Activated effector memory CD4-positive, alpha-beta T cell treated with Interleukin-2 at 50 U/mL for 16 hours (primary cell): ENCODE data around the gene CABCOCO1.

ENCODE experiments used
- DNase-seq: peaks from one replicate; pipeline ENCODE4 v3.0.0-alpha.2; 2020

Gene CABCOCO1

DNA sequence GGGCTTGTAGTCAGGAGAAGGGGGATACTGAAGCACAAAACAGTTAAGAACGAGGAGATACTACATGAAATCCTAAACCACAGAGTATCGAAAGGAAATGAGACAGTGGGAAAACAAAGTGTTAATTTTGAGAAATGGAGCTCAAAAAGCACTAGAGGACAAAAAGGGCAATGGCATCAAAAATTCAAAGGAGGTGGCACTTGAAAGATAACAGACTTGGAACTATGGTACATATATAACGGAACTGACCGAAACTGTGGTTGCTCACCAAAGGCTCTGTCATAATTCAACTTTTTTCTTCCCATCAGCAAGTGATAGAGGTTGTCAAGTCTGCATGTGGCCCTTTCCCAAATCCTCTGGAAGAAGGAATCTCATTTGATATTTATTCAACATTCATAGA, 97.0 kb downstream of the CABCOCO1 start:
- DNase-seq: no peak

DNA sequence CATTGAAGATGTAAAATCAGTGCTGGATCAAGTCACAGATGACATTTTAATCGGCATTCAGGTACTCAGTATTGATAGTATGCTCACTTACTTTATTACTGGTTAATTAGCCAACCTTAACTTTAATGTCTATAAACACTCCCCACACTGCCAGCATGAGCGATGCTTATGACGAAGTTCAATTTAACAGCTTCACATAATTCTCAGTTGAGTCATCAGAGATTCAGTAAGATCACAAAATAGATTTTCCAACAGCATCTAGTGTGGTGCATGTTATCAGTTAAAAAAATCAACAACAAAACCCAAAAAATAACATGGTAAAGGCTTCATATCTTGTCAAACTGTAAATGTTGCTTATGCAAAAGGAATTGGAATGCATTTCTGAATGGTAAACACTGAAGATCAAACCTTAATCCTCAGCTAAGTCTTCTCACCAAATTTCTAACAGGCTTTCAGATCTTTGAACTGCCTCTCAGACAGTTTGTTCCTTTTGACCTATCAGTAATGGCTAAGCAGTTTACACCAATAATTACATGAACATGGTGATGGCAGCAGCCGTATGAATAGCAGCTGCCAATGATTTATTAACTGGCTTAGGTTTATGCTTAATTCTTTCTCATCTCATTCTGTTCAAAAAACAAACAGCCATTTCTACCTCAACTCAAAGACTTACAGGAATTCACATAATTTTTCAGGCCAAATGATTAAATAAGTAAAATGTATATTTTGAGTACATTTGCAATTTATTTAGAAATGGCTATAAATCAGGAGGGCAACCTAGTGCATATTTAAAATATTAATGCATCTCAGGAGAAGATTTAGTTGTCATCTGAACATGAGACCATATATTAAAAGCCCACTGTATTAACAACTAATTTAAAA, 98.5 kb downstream of the CABCOCO1 start:
- no peak for DNase-seq

DNA sequence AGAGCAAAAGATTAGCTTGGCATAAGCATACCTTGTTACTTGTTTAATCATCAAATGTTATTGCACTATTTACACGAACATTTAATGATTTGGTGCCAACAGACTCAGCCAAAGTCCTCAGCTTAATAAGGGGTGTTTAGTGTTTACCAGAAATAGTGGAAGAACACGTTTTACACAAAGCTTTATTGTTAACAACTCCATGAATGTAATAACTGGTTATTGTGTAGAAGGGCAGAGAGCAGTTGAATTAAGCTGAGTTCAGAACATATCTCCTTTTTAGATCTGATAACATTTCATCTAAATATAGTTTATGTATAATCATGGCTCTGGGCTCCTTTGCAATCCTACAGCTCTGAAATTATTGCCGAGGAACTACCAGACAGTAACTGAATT, 99.1 kb downstream of the CABCOCO1 start:
- no peak for DNase-seq

DNA sequence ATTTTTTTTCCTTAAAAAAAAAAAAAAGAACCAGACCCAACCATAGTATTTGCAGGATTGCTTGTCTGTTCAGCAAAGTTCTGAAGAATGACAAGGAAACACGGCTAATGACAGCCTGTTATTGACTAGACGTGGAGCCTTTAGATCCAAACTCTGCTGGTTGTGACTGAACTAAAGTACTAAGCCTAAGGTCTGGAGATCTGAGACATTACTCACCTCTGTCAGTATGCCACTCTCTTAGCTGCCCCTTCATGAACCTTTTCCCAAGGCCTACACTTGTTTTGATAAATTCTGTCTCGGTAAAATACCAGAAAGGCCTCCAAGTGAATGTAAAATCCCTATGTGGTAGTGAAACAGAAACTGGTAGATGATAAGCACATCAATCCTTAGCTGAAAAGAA, 101.0 kb downstream of the CABCOCO1 start:
- DNase-seq: no peak

DNA sequence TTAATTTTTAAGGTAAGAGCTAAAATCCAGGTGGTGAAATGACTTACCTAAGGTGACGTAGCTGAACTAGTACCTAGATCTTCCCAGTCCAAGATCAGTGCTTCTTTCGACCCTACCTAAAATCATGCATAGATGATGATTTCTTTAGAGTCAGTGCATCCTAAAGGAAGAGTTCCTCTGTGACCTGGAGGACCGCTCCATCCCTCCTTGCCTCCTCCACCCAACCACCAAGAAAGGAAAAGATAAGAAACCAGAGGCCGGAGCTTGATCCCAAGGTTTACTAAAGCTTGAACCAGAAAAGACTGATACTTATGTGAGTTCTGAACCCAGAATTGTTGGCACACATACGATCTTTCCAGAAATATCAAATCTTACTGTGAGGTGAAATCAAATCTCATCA, 101.8 kb downstream of the CABCOCO1 start:
- no peak for DNase-seq

DNA sequence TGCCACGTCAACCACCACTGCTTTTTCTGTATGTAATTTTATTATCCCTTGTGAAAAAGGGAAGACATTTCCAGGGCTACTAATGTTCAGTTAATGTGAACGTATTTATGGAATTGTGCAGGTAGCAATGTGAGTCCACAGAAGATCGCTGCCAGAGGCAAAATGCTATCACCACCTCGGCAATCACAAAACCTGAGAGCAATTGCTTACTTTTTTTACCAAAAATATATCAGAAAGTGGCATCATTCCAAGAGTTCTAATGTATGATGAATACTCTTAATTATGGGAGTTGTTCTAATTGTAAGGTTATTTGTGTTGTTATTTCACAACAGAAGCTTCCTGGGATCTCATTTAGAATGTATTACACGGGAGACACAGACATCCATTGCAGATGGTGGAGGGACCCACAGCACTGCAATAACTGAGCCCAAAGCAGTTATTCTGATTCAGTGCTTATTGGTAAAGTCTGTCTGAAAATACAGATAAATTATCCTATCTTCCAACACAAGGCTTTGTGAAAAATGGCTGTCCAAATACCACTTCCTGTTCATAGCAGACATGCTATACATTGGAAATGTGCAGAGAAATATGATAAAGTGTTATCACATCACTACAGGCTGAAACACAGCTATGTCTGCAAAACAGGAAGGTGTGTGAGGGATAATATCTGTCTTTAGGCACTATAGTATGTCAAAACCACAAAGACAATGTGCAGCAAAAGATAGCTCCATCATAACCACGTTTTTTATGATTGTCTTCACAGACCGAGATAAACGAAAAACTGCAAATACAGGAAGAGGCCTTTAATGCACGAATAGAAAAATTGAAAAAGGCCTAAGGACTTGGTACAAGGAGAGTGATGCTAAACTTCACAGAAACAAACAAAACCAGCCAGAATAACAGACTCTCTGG, 102.7 kb downstream of the CABCOCO1 start:
- DNase-seq: no peak

DNA sequence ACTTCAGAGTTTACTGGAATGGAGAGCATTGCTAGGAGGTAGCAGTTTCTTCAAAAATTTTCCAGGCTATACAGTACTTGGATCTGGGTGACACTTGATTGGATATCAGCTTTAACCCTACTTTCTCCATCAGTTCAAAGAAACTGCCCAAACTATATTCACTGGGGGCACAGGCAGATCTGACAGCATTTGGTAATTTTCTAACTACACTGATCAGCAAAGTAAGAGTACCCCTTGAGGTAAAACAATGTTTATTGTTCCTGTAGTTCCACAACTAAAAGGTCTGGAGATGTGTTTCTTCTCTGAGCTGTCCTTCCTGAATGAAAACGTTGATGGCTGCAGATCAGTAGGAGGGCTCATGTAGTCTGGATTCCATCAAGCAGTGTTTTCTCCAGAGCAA, 104.2 kb downstream of the CABCOCO1 start:
- no peak for DNase-seq

DNA sequence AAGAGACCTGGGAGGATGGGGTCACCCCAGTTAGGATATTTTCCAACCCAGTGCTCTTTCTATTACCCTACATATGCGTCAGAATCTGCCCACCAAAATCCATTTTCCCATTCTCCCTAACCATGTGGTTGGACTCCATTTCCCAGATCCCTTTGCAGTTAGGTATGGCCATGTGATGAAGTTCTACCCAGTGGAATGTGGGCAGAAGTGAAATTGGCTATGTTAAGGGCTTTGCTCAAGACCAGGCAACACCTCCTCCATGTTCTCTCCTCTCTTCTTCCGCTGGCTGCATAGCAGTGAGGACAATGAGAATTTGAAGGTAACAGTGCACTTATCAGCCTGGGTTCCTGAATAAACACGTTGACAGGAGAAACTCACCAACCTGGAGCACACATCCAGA, 111.3 kb downstream of the CABCOCO1 start:
- no peak for DNase-seq

DNA sequence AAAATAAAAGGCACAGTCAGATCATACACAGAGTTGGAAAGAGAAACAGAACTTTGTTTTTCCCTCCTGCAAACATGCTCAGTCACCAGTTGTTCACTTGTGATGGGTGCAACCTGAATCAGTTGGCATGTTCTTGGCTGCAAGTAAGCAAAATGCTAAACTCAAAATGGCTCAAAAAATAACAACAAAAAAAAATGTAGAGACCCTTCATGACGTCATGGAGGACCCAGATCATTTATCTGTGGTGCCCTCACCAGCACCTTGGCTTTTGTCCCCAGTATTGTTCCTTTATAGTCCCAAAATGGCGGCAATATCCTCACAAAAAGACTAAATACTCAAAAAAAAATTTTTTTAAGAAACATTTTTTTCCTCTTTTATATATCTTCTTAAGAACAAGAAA, 112.4 kb downstream of the CABCOCO1 start:
- no peak for DNase-seq

DNA sequence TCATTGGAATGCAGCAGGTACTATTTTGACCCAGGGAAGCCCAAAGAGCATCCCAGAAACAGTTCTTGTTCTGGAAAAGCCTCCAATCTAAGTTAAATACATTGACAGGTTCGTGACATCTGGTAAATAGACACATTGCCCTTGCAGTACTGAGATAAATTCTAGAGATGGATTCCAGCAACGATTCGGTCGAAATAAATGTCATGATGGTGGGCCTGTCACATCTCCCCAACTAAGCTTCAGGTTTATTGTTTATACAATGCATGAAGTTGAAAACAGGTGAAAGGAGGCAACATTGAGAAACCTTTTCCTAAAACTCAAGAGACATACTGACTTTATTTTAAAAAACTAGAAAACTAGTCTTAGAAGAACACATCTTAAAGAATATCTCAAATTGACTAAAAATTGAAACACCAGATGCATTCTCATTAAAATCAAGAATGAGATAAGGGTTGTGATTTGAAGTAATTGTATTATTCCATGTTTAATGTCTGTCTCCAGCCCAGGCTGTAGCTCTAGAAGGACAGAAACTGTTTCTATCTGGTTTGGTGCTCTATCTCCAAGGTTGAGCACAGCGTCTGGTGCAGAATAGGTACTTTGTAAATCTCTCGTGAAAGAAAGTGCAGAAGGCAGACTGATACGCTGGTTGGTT, 114.0 kb downstream of the CABCOCO1 start:
- DNase-seq: no peak

DNA sequence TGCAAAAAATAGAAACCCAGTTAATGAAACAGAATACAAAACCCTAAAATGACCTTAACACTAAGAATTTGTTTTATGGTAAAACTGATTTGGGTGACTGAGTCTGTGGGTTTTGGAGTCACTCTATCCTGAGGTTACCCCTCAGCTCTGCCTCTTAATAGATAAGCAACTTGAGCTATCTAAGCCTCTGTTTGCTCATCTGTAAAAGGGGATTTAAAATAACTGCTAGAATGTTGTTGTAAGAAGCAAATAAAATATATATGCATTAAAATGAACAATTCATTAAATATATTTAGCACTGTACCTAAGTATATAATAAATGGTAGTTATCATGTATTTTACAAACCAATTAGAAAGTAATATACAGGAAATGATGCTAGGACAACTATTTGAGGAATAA, 115.4 kb downstream of the CABCOCO1 start:
- DNase-seq: no peak

DNA sequence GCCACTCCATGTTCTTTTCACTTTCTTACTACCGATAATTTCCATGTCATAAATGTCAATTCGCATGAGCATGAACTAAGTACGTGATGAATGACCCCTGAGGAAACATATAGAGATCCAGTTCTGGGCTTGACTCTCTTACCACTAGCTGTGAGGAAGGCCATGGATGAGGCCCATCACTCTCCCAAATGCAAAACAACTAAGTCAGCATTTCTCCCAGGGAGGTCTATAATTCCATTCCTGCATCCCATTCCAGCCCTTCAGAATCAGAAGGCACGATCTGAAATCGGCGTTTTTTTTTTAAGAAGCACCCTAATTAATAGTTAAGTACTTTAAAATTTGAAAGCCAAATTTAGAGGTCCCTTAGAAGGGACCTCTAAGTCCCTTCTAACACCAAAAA, 116.5 kb downstream of the CABCOCO1 start:
- no peak for DNase-seq

DNA sequence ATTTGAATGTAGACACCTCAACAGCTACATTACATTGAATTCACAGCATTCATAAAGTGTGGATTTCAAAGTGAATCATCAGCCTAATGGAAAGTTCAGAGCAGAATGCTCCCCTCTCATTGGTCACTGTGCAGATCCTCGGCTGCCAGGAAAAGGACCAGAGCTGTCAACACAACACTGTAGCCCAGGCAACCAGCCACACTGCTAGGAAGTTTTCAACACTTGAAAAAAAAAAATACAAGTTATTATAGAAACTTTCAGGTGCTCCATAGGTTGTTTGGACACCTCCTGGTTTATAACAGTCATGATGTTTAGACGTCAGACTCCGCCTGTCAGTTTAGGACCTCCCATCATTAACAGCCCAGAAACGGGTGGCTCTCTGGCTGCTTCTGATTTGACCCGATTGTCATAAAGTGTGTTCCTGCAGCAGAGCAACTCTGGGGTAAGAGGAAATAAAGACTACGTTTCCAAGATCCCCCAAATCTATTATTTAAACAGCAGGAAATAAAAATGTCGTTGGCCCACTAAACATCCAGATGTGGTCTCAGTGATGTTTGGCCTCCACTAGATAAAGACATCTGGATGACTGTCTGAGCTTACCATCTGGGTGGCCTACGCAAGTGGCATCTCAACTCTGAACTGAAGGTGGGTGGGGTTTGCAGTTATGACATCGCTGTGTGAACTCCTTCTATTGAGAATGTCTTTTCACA, 117.4 kb downstream of the CABCOCO1 start:
- DNase-seq: no peak

DNA sequence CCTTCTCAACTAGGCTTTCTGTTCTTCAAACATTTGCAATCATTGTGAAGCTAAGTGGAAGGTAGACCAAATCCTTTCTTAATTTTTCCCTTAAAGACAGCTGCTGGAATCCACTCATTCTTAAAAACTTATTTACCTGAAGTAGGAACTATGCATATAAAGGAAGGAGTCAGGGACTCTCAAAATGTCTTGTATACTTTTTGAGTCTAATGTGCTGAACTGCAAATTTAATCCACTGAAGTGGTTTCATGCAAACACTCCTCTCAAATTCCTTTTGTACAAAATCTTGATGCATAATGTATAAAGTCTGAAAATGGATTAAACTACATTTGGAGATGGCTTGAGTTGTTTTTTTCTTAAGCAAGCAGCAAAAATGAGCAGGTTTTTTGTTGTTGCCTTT, 118.0 kb downstream of the CABCOCO1 start:
- no peak for DNase-seq

DNA sequence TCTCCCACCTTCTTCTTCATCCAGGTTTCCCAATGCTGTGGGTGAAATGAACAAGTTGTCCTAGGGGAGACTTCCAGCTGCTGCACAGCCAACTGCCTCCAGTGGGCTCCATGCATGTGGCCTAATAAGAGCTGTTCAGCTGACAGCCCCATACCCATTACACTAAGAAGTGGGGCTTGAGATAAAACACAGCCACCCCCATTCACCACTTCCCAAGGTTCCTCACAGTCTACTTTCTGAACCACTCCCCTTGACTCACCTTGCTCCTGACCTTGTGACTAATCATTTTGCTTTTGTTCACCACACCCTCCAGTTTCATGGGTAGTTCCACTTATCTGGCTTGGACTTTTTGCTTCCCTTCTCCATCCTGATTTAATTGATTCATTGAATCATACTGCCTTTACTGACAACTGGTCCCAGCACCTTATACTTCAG, 119.3 kb downstream of the CABCOCO1 start:
- no peak for DNase-seq

DNA sequence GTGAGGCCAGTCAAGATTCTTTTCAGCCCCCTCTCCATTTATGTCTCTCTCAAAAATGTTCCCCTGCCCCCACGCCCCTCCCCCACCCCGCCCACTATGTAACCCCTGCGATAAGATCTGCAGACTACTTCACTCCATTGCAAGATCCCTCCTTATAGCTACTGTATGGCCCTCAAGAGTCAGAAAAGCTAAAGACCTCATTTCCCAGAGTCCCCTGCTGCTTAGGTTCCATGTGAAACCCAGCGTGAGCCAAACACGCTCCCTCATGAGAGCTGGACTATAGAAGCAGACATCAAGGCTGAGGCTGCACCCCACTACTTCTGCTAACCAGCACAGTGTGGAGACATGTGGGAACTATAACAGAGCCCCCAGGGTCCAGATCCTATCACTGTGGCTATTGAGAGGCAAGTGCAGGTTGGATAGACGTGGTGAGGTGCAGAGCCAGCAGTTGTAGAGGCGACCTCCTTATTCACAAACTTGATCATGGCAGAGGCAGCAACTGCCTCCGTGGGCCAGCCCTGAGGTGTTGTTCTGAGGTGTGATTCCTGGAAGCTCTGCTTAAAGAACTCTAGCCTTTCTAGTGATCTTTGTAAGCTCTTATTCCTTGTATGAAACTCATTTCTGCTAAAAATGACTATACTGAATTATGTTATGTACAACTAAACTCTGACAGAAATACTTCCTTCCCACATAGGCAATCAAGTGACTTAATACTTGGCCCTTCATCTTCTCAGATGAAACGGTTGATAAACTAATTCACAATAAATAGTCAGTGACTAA, 121.8 kb downstream of the CABCOCO1 start:
- DNase-seq: no peak

DNA sequence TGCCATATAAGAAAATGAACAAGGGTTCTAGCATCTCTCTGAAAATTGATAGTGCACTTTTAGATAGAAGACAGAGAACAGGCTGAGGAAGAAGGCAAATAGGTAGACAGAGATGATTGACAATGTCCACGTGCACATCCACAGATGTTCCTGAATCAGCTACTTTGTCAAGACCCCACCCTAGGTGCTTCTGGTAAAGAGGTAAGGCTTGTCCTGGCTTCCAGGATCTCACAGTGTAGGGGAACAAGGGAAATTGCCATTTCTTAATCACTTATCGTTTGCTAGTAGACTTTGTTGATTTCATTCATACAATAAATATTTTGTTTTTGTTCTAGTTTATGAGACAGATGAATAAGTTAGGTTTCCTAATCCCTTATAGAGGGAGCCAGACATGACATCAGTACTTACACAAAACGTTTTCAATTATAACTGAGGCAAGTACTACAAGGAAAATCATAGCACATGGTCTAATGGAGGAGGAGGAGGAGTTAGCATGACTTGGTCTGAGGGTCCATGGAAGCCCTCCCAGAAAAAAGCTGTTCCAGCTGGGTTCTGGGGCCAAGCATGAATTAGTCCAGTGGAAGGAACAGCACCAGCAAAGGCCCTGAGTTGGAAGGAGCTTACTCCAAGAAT, 122.9 kb downstream of the CABCOCO1 start:
- DNase-seq: no peak

DNA sequence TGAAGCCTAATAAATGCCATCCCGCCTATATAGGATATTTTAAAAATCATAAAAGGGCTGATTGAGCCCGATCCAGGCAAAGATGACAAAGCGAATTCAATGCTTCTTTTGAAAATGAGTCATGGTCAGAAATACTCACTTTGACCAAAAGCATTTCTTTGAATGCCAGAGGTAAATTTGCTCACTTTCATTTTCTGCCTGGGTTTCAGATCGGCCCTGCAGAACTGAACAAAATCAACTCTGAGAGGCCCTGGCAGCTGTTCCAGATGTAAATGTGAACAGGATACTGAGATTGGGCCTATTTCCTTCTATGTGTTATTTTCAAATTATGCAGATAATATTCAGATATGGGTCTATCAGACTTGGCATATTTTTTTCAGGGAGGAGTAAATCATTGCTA, 124.0 kb downstream of the CABCOCO1 start:
- DNase-seq: no peak

DNA sequence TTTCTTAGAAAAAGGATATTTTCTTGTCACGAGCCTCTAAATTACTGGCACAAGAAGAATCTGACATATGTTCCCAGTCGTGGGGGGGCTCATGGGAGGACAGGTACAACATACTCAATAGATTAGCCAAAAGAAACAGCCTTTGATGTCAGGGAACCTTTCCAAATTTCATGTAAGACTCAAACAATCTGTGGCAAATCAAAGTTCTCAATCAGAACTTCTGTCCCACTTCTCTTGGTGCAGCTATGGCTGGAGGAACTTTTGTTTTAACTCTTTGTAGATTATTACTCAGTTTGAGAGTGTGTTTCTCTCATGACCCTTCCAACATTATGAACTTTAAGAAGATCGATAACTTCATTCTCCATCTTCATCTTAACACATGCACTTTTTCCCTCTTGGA, 124.4 kb downstream of the CABCOCO1 start:
- no peak for DNase-seq

DNA sequence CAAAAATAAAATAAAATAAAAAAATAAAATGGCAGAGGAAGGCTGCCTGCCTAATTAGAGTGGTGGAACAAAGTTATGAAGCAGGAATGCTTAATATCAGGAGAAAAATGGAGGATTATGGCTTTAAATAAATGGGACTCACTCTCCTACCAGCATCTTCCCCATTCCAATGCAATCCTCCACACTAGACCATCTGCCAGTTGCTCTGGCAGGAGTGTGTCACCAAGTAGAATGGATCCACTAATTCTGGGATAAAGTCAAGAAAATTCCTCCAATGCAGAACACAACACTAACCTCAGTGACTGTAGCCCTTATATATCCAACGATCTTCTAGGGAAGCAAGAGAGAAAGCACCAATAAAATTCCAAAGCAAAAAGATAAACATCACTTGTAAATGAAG, 126.3 kb downstream of the CABCOCO1 start:
- DNase-seq: no peak

DNA sequence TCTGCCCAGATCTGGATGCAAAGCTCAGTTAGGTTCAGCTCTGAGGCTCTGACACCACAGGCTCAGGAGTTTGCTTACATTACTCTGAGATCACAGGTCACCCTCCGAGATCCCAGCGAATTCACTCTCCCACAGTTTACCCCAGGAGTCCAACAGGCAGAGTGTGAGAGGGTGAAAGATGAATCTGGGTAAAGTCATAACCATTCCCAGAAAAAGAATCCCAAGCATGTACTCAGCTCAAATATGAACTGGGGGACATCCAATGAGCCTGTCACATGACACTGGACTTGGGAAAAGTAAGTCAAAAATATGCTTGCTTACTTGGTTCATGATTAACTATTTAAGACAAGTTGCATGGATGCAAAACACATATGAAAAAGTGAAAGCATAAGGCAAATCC, 128.5 kb downstream of the CABCOCO1 start:
- DNase-seq: no peak
